NT2/D1 (cell line): ENCODE results near the gene FAM111A.

ENCODE experiments used
- DNase-seq: peaks from one replicate; pipeline ENCODE4 v3.0.0-alpha.2; 2011; ENCODE audit warnings: low read depth, low spot score
- H3K27me3 ChIP-seq: 2 replicates; pipeline ENCODE4 v1.6.0; 2011; ENCODE audit warnings: mild to moderate bottlenecking; ENCODE audit not compliant: insufficient read length, insufficient read depth
- H3K36me3 ChIP-seq: 2 replicates; pipeline ENCODE4 v1.6.1; 2011; ENCODE audit warnings: mild to moderate bottlenecking, low read length, mixed read lengths; ENCODE audit not compliant: insufficient read depth, insufficient read length
- H3K4me1 ChIP-seq: 2 replicates; pipeline ENCODE4 v1.5.1; 2011; ENCODE audit not compliant: insufficient read depth, insufficient read length
- H3K4me3 ChIP-seq: 2 replicates; pipeline ENCODE4 v1.5.1; 2011; ENCODE audit warnings: low read depth; ENCODE audit not compliant: insufficient read length
- H3K9ac ChIP-seq: 2 replicates; pipeline ENCODE4 v1.6.0; 2011; ENCODE audit warnings: low read depth; ENCODE audit not compliant: insufficient read length
- H3K9me3 ChIP-seq: 2 replicates; pipeline ENCODE4 v1.5.1; 2011; ENCODE audit warnings: mild to moderate bottlenecking, low read length; ENCODE audit not compliant: insufficient read depth
- SUZ12 ChIP-seq: IDR thresholded peaks from 2 replicates; pipeline ENCODE4 v1.6.1; 2011; ENCODE audit not compliant: insufficient read length, insufficient read depth; ENCODE audit errors: extremely low read depth
- YY1 ChIP-seq: IDR thresholded peaks from 2 replicates; pipeline ENCODE4 v1.6.1; 2011; ENCODE audit not compliant: insufficient read length, insufficient read depth
- ZNF274 ChIP-seq: IDR thresholded peaks from 2 replicates; pipeline ENCODE4 v1.6.1; 2011; ENCODE audit warnings: mild to moderate bottlenecking, low read depth, low read length

FAM111A gene

DNA sequence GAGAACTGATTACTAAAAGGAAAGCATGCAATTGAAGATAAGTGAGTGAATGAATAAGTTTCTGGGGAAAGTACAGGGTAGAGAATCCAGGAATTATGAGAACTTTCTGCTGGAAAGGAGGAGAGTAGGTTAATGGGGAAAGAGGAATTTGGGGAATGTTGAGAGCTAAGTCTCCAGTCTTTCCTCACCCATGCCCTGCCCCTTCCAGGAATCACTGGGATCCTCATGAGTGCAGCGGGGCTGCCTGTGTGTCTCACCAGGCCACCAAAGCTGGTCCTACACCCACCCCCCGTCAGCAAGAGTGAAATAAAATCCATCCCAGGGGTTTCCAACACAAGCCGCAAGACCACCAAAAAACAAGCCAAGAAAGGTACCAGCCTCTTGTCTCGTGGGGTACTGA is 46.3 kb downstream of the FAM111A start:
- Histone ChIP-seq H3K9me3 (no peaks in the 10 kb centered on the region), H3K4me3 (no peak overlapping the region), H3K9ac (no peak overlapping the region), H3K27me3 (no peaks in the 10 kb centered on the region), H3K36me3 (peaks cover 98% of the 10 kb centered on the region), H3K4me1 (peaks cover 8% of the 10 kb centered on the region)
- no peak for TF ChIP-seq SUZ12
- TF ChIP-seq YY1 = no peak
- TF ChIP-seq ZNF274 = no peak
- no peak for DNase-seq

DNA sequence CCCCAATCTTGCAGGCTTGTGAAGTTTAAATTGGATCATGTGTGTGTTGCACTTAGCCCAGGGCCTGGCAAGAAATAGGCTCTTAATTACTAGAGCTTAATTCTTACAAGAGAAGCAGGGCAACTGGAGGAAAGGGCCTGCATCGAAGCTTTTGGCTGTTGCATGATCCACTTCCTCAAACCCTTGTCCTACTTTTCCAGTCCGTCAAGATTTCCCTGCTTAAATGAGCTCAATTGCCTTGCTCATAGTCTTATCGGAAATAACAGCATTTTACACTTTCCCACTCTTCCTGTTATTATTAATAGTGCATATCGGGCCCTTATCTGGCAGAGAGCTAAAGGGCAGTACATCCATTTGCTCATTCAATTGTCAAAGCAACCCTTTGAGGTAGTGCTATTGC is 47.3 kb downstream of the FAM111A start:
- peaks cover 1% of the 10 kb centered on the region for H3K4me1 ChIP-seq
- H3K36me3 ChIP-seq = peaks cover 99% of the 10 kb centered on the region
- H3K27me3 ChIP-seq = no peaks in the 10 kb centered on the region
- H3K9me3 ChIP-seq = no peaks in the 10 kb centered on the region
- DNase-seq = no peak
- TF ChIP-seq YY1 (no peak), SUZ12 (no peak), ZNF274 (no peak)
- no peak overlapping the region for H3K4me3 ChIP-seq
- H3K9ac ChIP-seq = no peak overlapping the region

DNA sequence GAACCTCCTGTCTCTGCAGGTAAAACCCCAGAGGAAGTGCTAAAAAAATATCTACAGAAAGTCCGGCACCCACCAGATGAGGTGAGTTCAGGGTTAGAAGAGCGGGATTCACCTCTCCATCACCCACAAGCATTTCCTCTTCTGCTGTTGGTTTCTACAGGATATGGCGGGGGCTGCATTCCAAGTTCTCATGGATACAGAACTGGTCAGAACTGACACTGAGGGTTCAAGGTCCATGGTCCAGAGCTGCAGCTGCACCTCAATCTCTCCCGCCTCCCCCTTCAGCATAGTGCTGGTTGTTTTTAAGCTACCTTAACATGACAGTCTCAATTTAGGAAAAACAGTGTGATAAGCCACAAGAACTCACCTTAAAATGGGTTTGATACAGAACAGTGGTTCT is 48.4 kb downstream of the FAM111A start:
- DNase-seq = no peak
- no peak overlapping the region for H3K9ac ChIP-seq
- TF ChIP-seq ZNF274 = no peak
- no peak for TF ChIP-seq SUZ12
- TF ChIP-seq YY1 = no peak
- no peaks in the 10 kb centered on the region for H3K9me3 ChIP-seq
- no peaks in the 10 kb centered on the region for H3K27me3 ChIP-seq
- peaks cover 99% of the 10 kb centered on the region for H3K36me3 ChIP-seq
- peaks cover 1% of the 10 kb centered on the region for H3K4me1 ChIP-seq
- H3K4me3 ChIP-seq = no peak overlapping the region

DNA sequence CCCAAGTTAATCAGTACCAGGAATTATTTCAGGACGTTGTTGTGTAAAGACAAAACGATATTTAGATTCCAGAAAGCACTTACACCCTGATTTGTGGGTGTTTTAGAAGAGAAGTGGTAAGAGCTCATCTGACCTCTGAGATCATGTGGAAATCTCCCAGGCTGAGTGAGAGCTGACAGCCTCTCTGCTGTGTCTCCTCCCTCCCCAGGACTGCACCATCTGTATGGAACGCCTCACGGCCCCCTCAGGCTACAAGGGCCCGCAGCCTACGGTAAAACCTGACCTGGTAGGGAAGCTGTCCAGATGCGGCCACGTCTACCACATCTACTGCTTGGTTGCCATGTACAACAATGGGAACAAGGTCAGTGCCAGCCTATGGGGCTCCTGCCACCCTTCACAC is 49.2 kb downstream of the FAM111A start:
- H3K4me1 ChIP-seq = peaks cover 1% of the 10 kb centered on the region
- H3K9me3 ChIP-seq = no peaks in the 10 kb centered on the region
- H3K9ac ChIP-seq = no peak overlapping the region
- TF ChIP-seq SUZ12 = no peak
- no peak for TF ChIP-seq YY1
- TF ChIP-seq ZNF274 = no peak
- no peak for DNase-seq
- peaks cover 99% of the 10 kb centered on the region for H3K36me3 ChIP-seq
- no peak overlapping the region for H3K4me3 ChIP-seq
- no peaks in the 10 kb centered on the region for H3K27me3 ChIP-seq

DNA sequence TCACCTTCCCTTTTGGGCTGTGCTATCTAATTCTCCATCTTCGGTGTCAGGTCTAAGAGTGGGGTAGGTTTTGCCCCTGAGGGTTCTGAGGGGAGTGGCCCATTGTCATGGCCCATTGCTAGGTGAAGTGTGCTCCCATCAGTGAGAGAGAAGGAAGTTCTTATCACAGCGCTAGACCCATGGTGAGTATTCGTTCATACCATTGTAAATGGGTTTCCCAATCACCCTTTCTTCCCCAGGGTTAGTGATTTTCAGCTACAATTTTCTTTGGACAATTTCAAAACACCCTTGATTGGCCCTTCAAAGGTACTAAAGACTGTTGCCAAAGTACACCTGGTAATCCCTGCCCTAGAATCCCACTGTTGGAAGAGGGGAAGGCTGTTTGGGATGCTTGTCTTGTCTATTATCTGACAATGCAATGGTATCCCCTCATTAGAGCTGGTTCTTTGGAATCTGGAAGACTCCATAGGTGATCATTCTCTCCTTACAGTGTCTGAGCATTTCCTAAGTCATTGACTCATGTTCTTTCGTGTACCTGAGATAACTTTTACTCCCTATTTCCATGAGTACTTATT is 49.9 kb downstream of the FAM111A start:
- DNase-seq = no peak

DNA sequence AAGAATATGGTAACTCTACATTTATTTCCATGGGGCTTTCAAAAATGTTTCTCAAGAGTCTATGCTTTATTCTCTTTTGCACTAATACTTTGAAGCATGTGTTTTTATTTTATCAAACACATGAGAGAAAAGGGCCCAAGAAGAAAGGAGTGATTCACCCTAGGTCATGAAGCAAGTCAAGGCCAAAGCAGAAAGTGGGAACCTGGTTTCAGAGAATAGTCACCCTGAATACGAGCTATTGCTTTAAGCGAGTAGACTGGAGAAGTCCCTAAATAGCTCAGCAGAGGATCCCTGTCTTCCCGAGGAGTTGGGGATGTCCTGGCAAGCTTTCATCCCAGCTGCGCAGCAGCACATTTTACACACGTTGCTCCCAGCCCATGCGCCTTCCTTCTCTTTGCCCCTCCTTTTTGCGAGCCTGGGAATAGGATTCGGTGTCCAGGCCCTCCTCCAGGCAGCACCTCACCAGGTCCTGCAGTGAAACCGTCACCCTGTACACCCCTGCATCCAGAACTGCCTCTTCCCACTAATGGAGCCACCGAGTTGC is 51.0 kb downstream of the FAM111A start:
- no peak overlapping the region for H3K4me3 ChIP-seq
- no peaks in the 10 kb centered on the region for H3K9me3 ChIP-seq
- peaks cover 96% of the 10 kb centered on the region for H3K36me3 ChIP-seq
- TF ChIP-seq ZNF274 (no peak), YY1 (no peak), SUZ12 (no peak)
- H3K9ac ChIP-seq = no peak overlapping the region
- H3K27me3 ChIP-seq = no peaks in the 10 kb centered on the region
- DNase-seq = no peak
- no peaks in the 10 kb centered on the region for H3K4me1 ChIP-seq

More for the DNA sequence above, 49.9 kb downstream of the FAM111A start:
- H3K27me3 ChIP-seq = no peaks in the 10 kb centered on the region
- H3K9ac ChIP-seq = no peak overlapping the region
- TF ChIP-seq YY1 = no peak
- no peak for TF ChIP-seq SUZ12
- TF ChIP-seq ZNF274 = no peak
- H3K4me1 ChIP-seq = no peaks in the 10 kb centered on the region
- no peaks in the 10 kb centered on the region for H3K9me3 ChIP-seq
- H3K36me3 ChIP-seq = peaks cover 99% of the 10 kb centered on the region
- H3K4me3 ChIP-seq = no peak overlapping the region

DNA sequence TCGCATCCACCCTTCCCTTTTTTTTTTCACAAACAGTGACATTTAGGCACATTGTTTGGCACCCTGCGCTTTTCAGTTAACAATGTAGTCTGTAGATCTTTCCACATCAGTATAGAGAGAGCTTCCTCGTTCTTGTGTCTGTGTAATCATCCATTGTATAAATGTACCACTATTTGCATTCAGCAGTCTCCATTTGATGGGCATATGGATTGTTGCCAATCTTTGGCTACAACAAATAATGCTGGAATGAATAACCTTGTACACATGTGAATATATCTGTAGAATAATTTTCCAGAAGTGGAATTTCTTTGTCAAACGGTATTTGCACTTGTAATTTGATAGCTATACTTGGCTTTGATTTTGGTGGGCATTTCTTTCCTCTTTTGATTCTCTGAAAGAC is 52.9 kb downstream of the FAM111A start:
- Histone ChIP-seq H3K4me3 (no peak overlapping the region), H3K9me3 (no peaks in the 10 kb centered on the region), H3K9ac (no peak overlapping the region), H3K36me3 (peaks cover 88% of the 10 kb centered on the region), H3K27me3 (no peaks in the 10 kb centered on the region), H3K4me1 (no peaks in the 10 kb centered on the region)
- TF ChIP-seq SUZ12 (no peak), YY1 (no peak)
- DNase-seq = no peak

DNA sequence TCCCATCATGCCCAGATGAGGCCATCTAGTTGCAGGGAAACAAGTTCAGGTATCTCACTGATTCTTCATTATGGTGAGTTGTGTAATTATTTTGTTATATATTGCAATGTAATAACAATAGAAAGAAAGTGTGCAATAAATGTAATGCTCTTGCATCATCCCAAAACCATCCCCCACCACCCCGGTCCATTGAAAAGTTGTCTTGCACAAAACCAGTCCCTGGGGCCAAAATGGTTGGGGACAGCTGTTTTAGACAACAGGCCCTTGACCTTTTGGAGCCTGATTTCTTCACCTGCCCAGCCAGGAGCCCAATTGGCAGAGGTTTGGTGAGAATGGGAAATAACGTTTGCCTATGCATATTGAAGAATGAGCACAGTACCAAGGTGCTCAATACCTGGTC is 54.1 kb downstream of the FAM111A start:
- no peak overlapping the region for H3K9ac ChIP-seq
- TF ChIP-seq YY1 (no peak), ZNF274 (no peak), SUZ12 (no peak)

More for the DNA sequence above, 54.1 kb downstream of the FAM111A start:
- Histone ChIP-seq H3K9me3 (no peaks in the 10 kb centered on the region), H3K36me3 (peaks cover 86% of the 10 kb centered on the region), H3K4me3 (no peak overlapping the region), H3K27me3 (no peaks in the 10 kb centered on the region), H3K4me1 (no peaks in the 10 kb centered on the region)
- no peak for DNase-seq
